C4-2B (cell line): ENCODE measurements around the gene AASDH.

ENCODE experiments used
- ZFX ChIP-seq: fragments of 450-650 bp; IDR thresholded peaks from 2 replicates; pipeline ENCODE4 v1.6.1; 2017
- TF ChIP-seq, protein P1 (sequence below): fragments of 450-650 bp; conservative IDR thresholded peaks from 2 replicates; pipeline ENCODE4 v1.5.1; 2017; ENCODE audit warnings: mild to moderate bottlenecking

DNA sequence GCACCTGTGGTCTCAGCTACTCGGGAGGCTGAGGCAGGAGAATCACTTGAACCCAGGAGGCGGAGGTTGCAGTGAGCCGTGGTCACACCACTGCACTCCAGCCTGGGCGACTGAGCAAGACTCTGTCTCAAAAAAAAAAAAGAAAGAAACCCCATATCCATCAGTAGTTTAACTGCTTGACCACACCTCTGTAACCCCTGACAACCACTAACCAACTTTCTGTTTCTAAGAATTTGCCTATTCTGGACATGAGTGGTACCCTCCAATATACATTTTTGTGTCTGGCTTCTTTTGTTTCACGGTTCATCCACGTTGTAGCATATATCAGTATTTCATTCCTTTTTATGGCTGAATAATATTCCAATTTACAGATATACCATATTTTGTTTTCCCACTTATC, 39.0 kb upstream of the AASDH start:
- TF ChIP-seq, protein P1, sequence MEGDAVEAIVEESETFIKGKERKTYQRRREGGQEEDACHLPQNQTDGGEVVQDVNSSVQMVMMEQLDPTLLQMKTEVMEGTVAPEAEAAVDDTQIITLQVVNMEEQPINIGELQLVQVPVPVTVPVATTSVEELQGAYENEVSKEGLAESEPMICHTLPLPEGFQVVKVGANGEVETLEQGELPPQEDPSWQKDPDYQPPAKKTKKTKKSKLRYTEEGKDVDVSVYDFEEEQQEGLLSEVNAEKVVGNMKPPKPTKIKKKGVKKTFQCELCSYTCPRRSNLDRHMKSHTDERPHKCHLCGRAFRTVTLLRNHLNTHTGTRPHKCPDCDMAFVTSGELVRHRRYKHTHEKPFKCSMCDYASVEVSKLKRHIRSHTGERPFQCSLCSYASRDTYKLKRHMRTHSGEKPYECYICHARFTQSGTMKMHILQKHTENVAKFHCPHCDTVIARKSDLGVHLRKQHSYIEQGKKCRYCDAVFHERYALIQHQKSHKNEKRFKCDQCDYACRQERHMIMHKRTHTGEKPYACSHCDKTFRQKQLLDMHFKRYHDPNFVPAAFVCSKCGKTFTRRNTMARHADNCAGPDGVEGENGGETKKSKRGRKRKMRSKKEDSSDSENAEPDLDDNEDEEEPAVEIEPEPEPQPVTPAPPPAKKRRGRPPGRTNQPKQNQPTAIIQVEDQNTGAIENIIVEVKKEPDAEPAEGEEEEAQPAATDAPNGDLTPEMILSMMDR = no peak
- TF ChIP-seq ZFX = no peak
